NCI-H2107 treated with DMSO at 0.1 percent for 48 hours (cell line): Measurements from ENCODE around the gene PRR27.
"Not testable (repeated sequence)": the region's sequence is repeated elsewhere in the genome, so short reads cannot be mapped to it uniquely, and the experiment has no call there.

Source experiments
- DNase-seq: peaks from one replicate; lab custom pipeline; 2025; ENCODE audit not compliant: unreplicated experiment; lab: John Stamatoyannopoulos, UW

The PRR27 gene

GRCh38 chr4:70197842-70198241 lies 43.8 kb downstream of the PRR27 start:
- no peak for DNase-seq

GRCh38 chr4:70203601-70204000 lies 49.6 kb downstream of the PRR27 start:
- no peak for DNase-seq

GRCh38 chr4:70212752-70213151 lies 58.7 kb downstream of the PRR27 start:
- DNase-seq = not testable (repeated sequence)
